DOHH2 (cell line): ENCODE data around the gene MGP.

Source experiments
- H3F3A ChIP-seq: fragments of 200-600 bp; sonication (generic), shearing (Covaris generic); 2 replicates; pipeline ENCODE4 v1.6.0; 2016; ENCODE audit warnings: antibody characterized with exemption, mild to moderate bottlenecking; ENCODE audit not compliant: control insufficient read depth, insufficient read depth
- H3K27ac ChIP-seq: fragments of 200-600 bp; sonication (generic); 2 replicates; pipeline ENCODE4 v1.5.1; 2014; ENCODE audit warnings: low read depth, mild to moderate bottlenecking, low read length, moderate library complexity
- H3K27me3 ChIP-seq: fragments of 200-600 bp; sonication (generic); 2 replicates; pipeline ENCODE4 v1.6.1; 2014; ENCODE audit warnings: mild to moderate bottlenecking, low read length, mixed read lengths; ENCODE audit not compliant: control insufficient read depth
- H3K36me3 ChIP-seq: fragments of 200-600 bp; sonication (generic); 2 replicates; pipeline ENCODE4 v1.6.1; 2014; ENCODE audit warnings: mild to moderate bottlenecking, low read length, moderate library complexity, mixed read lengths; ENCODE audit not compliant: control insufficient read depth
- H3K4me1 ChIP-seq: fragments of 200-600 bp; sonication (generic); 2 replicates; pipeline ENCODE4 v1.6.1; 2014; ENCODE audit warnings: mild to moderate bottlenecking, low read length, mixed read lengths; ENCODE audit not compliant: control insufficient read depth
- H3K4me2 ChIP-seq: fragments of 200-600 bp; sonication (generic); 2 replicates; pipeline ENCODE4 v1.6.0; 2014; ENCODE audit warnings: mild to moderate bottlenecking, low read length, moderate library complexity
- H3K4me3 ChIP-seq: fragments of 200-600 bp; sonication (generic); 2 replicates; pipeline ENCODE4 v1.5.1; 2014; ENCODE audit warnings: mild to moderate bottlenecking, low read length, mixed read lengths
- H3K79me2 ChIP-seq: fragments of 200-600 bp; sonication (generic); 2 replicates; pipeline ENCODE4 v1.6.1; 2014; ENCODE audit warnings: mild to moderate bottlenecking, low read length, mixed read lengths; ENCODE audit not compliant: control insufficient read depth
- H3K9me2 ChIP-seq: fragments of 200-600 bp; sonication (generic); replicated peaks from 2 replicates; pipeline ENCODE4 v1.6.1; 2014; ENCODE audit warnings: mild to moderate bottlenecking, low read length, mixed read lengths; ENCODE audit not compliant: control insufficient read depth
- H3K9me3 ChIP-seq: fragments of 200-600 bp; sonication (generic); 2 replicates; pipeline ENCODE4 v1.6.1; 2014; ENCODE audit warnings: antibody characterized with exemption, low read length, mixed read lengths; ENCODE audit not compliant: control insufficient read depth, insufficient read depth
- H4K20me1 ChIP-seq: fragments of 200-600 bp; sonication (generic); 2 replicates; pipeline ENCODE4 v1.6.0; 2014; ENCODE audit warnings: low read depth, mild to moderate bottlenecking, antibody characterized with exemption, low read length, moderate library complexity; ENCODE audit not compliant: control insufficient read depth, insufficient read depth
- CTCF ChIP-seq: fragments of 200-600 bp; sonication (generic); IDR thresholded peaks from one replicate; pipeline ENCODE4 v1.5.1; 2014; ENCODE audit warnings: antibody characterized with exemption, mild to moderate bottlenecking, low read depth, low read length; ENCODE audit not compliant: poor library complexity, severe bottlenecking
- EZH2phosphoT487 ChIP-seq: fragments of 200-600 bp; sonication (generic); IDR thresholded peaks from 2 replicates; pipeline ENCODE4 v1.6.1; 2017; ENCODE audit warnings: borderline replicate concordance, mild to moderate bottlenecking, antibody characterized with exemption, low read length, moderate library complexity, mixed read lengths

MGP gene

GRCh38 chr12:14860490-14860889 lies 25.2 kb downstream of the MGP start:
- H3K9me3 ChIP-seq, result peaks cover 6% of the 10 kb centered on the region; the same call in 1 of the 2 replicates
- H3F3A ChIP-seq, result no peaks in the 10 kb centered on the region
- no peak overlapping the region for H3K4me2 ChIP-seq
- no peak overlapping the region for H3K27ac ChIP-seq
- H3K4me1 ChIP-seq, result peaks cover 21% of the 10 kb centered on the region
- no peak for TF ChIP-seq EZH2phosphoT487
- TF ChIP-seq CTCF, result no peak
- H3K79me2 ChIP-seq, result no peaks in the 10 kb centered on the region
- H3K36me3 ChIP-seq, result no peaks in the 10 kb centered on the region
- no peak overlapping the region for H3K4me3 ChIP-seq
- H3K27me3 ChIP-seq, result no peaks in the 10 kb centered on the region
- H3K9me2 ChIP-seq, result no peaks in the 10 kb centered on the region
- no peaks in the 10 kb centered on the region for H4K20me1 ChIP-seq

GRCh38 chr12:14858513-14858912 lies 27.1 kb downstream of the MGP start:
- Histone ChIP-seq H3K9me2 (no peaks in the 10 kb centered on the region), H3K27me3 (no peaks in the 10 kb centered on the region), H3K36me3 (no peaks in the 10 kb centered on the region), H3K4me2 (no peak overlapping the region), H3K27ac (no peak overlapping the region), H4K20me1 (no peaks in the 10 kb centered on the region), H3K9me3 (peaks cover 6% of the 10 kb centered on the region; the same call in 1 of the 2 replicates), H3K4me3 (no peak overlapping the region), H3F3A (no peaks in the 10 kb centered on the region), H3K4me1 (peaks cover 32% of the 10 kb centered on the region), H3K79me2 (no peaks in the 10 kb centered on the region)
- TF ChIP-seq CTCF (no peak), EZH2phosphoT487 (no peak)

- Histone ChIP-seq H3K9me3 (0 out of 2 replicates have a peak, but pooled peaks cover 3% of the 10 kb centered on the region), H3K79me2 (no peaks in the 10 kb centered on the region), H3K4me3 (peak overlapping the region; percentile 22), H3K36me3 (no peaks in the 10 kb centered on the region), H3K9me2 (no peaks in the 10 kb centered on the region), H3K4me2 (peak overlapping the region; percentile 46), H3K27ac (no peak overlapping the region; the same call in 1 of the 2 replicates), H3F3A (no peaks in the 10 kb centered on the region), H3K4me1 (peaks cover 32% of the 10 kb centered on the region), H3K27me3 (no peaks in the 10 kb centered on the region), H4K20me1 (no peaks in the 10 kb centered on the region)
- TF ChIP-seq CTCF, result no peak
- no peak for TF ChIP-seq EZH2phosphoT487
Measured at GRCh38 chr12:14854586-14855183, 31.0 kb downstream of the MGP start.
